Esophagus squamous epithelium (tissue), 5 donors: ENCODE measurements around the gene MRPL54. TPM values are rescaled to one million over a fixed set of nuclear protein-coding genes. Genes with fewer than 3 reads are reported as not detected.
A peak's percentile ranks its signal among the peaks of the same experiment; 100 is the strongest.

Source experiments
- DNase-seq: peaks from one replicate; lab custom pipeline; 2025; lab: John Stamatoyannopoulos, UW
- H3K27ac ChIP-seq, 4 donors: fragments of 200-600 bp; sonication (generic); one replicate each; pipeline ENCODE4 v1.5.1; 2016 to 2019; ENCODE audit warnings: mild to moderate bottlenecking in 1 of 4
- H3K27me3 ChIP-seq, 4 donors: fragments of 200-600 bp; sonication (generic); 1 replicate in 3 of 4; 2 replicates in 1 of 4; pipeline versions ENCODE4 v1.5.1 to v1.6.0; 2017 to 2021; ENCODE audit warnings: antibody characterized with exemption in 1 of 4
- H3K36me3 ChIP-seq, 3 donors: fragments of 200-600 bp; sonication (generic); one replicate each; pipeline ENCODE4 v1.5.1; 2016 to 2019
- H3K4me1 ChIP-seq, 3 donors: fragments of 200-600 bp; sonication (generic); one replicate each; pipeline ENCODE4 v1.5.1; 2017 to 2019
- H3K4me3 ChIP-seq, 4 donors: fragments of 200-600 bp; sonication (generic); 1 replicate in 3 of 4; 2 replicates in 1 of 4; pipeline ENCODE4 v1.5.1; 2016 to 2019; ENCODE audit warnings: mild to moderate bottlenecking in 2 of 4, moderate library complexity in 1 of 4
- H3K9me3 ChIP-seq, 3 donors: fragments of 200-600 bp; sonication (generic); one replicate each; pipeline ENCODE4 v1.5.1; 2016 to 2019
- CTCF ChIP-seq, 6 experiments: fragments of 450-650 bp in 4 of 6; fragments of 200-600 bp in 2 of 6; sonication (generic) in 2 of 6; IDR thresholded peaks; one replicate each; pipeline ENCODE4 v1.5.1; 2016 to 2019; ENCODE audit warnings: antibody characterized with exemption in 6 of 6, mild to moderate bottlenecking in 4 of 6, moderate library complexity in 4 of 6
- POLR2A ChIP-seq, 4 donors: fragments of 450-650 bp; IDR thresholded peaks; one replicate each; pipeline ENCODE4 v1.6.1; 2017; ENCODE audit warnings: antibody characterized with exemption in 4 of 4, mild to moderate bottlenecking in 4 of 4, moderate library complexity in 3 of 4
- WGBS, 2 donors: methylation state at CpG; one replicate each; pipeline ENCODE4 v1.1.5; 2018; 5-methylcytosine and 5-hydroxymethylcytosine counted together
- intact Hi-C: fragments of 100-400 bp; cut with DNase I; formaldehyde crosslinking; loops from one replicate; pipeline ENCODE4 v1.15.0; 2022
- total RNA-seq, 4 donors: library from RNA; depleted of rRNA; stranded (reverse); fragments of >200 nt; gene quantifications; one replicate each; pipeline ENCODE4 v1.1.0, GENCODE V29; 2016
- donor health status: DM: yes; HTN: yes; CAD: no.

Gene MRPL54
- total RNA-seq, 4 donors from 2014 or later: 50.2 to 79.9 (median 60.9) TPM

- no peak for DNase-seq
- no peak overlapping the region for H3K27ac ChIP-seq
- H3K36me3 ChIP-seq: no peaks in the 10 kb centered on the region
- peaks cover 0 to 22% (median 14%) of the 10 kb centered on the region in 3 donors for H3K9me3 ChIP-seq
- WGBS, 2 donors: 86 to 100% methylated on average over 1 of the region's 1 CpG
- H3K4me3 ChIP-seq: no peak overlapping the region
- H3K4me1 ChIP-seq: peaks cover 6 to 16% (median 12%) of the 10 kb centered on the region in 3 donors
- H3K27me3 ChIP-seq: peaks cover 0 to 68% (median 0%) of the 10 kb centered on the region in 4 donors
- intact Hi-C loops: no loop called here
- TF ChIP-seq POLR2A (IDR thresholded peaks at IDR 0.05) (no peak), CTCF (IDR thresholded peaks at IDR 0.05) (no peak)
These were observed 19.8 kb downstream of the MRPL54 start for GRCh38 chr19:3782330-3782729.

GRCh38 chr19:3782903-3783302, 20.4 kb downstream of the MRPL54 start:
- intact Hi-C loops: no loop called here
- Histone ChIP-seq H3K27me3 (peaks cover 0 to 71% (median 0%) of the 10 kb centered on the region in 4 donors), H3K36me3 (no peaks in the 10 kb centered on the region), H3K27ac (no peak overlapping the region), H3K9me3 (peaks cover 0 to 22% (median 14%) of the 10 kb centered on the region in 3 donors), H3K4me1 (peaks cover 6 to 16% (median 12%) of the 10 kb centered on the region in 3 donors), H3K4me3 (no peak overlapping the region)
- WGBS, 2 donors: 90 to 100% methylated on average over 1 to 2 of the region's 13 CpGs
- TF ChIP-seq CTCF (IDR thresholded peaks at IDR 0.05) (no peak), POLR2A (IDR thresholded peaks at IDR 0.05) (no peak)
- DNase-seq: no peak

GRCh38 chr19:3783660-3784584, 21.4 kb downstream of the MRPL54 start:
- intact Hi-C loops: no loop called here
- DNase-seq: no peak
- peak in 1 of 6 experiments; percentile 41 for TF ChIP-seq CTCF (IDR thresholded peaks at IDR 0.05)
- no peak for TF ChIP-seq POLR2A (IDR thresholded peaks at IDR 0.05)
- Histone ChIP-seq H3K4me1 (peaks cover 6 to 16% (median 12%) of the 10 kb centered on the region in 3 donors), H3K4me3 (no peak overlapping the region), H3K36me3 (no peaks in the 10 kb centered on the region), H3K27ac (no peak overlapping the region), H3K27me3 (peaks cover 0 to 68% (median 0%) of the 10 kb centered on the region in 4 donors), H3K9me3 (peaks cover 0 to 22% (median 14%) of the 10 kb centered on the region in 3 donors)
- 60 to 84% methylated on average over 4 to 11 of the region's 49 CpGs for WGBS, 2 donors

DNA sequence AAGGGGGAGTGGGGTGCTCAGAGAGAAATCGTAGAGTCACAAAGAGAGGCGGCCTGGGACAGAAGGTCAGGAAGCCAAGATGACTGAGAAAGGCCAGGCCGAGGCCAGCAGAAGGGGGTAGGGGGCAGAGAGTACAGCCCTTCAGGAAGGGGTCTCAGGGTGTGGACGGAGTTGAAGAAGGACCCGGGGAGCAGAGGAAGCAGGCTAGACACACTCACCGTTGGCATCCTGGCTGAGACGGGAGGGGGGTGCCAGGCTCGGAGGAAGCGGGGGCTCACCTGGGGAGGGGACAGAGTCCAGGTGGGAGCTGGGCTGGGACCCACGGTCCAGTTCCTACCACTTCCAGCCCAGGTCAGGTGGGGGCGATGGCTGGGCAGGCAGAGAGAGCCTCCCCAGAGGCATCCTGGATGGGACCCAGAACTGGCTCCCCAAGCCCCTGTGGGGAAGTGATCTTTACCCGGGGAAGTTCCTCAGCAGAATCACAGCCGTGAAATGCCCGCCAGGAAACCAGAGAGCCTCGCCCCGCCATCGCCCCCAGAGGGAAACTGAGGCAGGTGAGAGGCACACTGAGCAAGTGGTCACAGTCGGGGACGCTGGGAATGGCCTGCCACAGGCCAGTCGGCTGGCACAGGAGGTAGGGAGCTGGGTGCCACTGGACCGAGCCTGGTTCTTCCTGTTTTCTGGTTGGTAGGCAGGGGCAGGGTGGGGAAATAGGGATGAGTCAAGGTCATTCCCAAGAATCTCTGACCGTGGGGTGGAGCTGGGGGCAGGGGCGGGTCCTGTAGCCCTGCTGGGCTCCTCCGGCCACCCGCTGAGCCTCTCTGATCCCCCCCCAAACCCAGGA, 22.3 kb downstream of the MRPL54 start:
- intact Hi-C loops: no loop called here
- WGBS, 2 donors: 26 to 35% methylated on average over 7 to 9 of the region's 25 CpGs
- Histone ChIP-seq H3K4me3 (peak overlapping the region in 3 of 4 donors; percentile 28 to 54 (median 46)), H3K36me3 (no peaks in the 10 kb centered on the region), H3K4me1 (peaks cover 6 to 16% (median 12%) of the 10 kb centered on the region in 3 donors), H3K27ac (no peak overlapping the region), H3K27me3 (peaks cover 0 to 63% (median 0%) of the 10 kb centered on the region in 4 donors), H3K9me3 (peaks cover 0 to 22% (median 14%) of the 10 kb centered on the region in 3 donors)
- DNase-seq: no peak
- TF ChIP-seq CTCF (IDR thresholded peaks at IDR 0.05) (no peak), POLR2A (IDR thresholded peaks at IDR 0.05) (no peak)
